Measurements from ENCODE around the gene CARD8. TPM values are rescaled to one million over a fixed set of nuclear protein-coding genes. Genes with fewer than 3 reads are reported as not detected.

Gene CARD8
- total and polyA plus RNA-seq, 10 of the 15 experiments (the other 5 are each of a cell fraction or from before 2014, with no cell fraction given): 39.8 to 69.8 (median 46.1) TPM

DNA sequence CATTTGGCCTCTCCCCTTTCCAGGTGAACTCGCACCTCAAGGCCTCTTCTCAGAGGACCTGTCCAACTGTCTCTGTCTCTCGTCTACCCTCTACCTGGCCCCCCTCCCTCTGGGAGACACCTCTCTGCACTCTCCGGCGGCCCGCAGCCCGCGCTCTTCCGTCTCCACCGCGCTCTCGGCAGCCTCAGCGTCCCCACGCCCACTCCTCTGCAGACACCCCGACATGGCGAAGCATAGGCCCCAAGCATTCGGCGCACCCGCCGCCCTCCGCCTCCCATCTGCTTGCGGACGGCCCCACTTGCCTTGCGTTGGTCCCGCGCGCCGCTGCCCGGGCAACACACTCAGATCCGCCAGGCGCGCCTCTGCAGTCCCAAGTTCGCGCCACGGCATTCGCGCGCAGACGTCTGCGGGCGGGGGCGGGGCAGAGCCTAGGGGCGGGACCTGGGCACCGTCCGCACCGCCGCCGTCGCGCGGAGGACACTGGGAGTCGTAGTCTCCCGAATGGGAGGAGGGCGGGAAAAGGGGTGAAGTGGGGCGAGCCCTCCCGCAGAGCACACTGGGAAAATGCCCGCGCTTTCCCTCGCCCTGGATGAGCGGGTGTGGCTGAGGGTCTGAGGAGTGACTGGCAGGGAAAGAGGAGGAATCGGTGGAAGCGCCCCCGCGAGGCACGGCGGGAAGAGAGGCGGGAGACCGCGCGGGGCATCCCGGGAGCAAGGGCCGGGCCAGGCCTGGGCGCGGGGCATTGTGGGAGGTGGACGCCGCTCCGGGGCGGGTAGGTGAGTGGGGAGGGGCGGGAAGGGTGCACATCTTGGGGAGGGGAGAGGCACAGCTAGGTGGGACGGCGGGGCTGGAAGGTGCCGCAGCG is 85.5 kb downstream of the CARD8 start, which contains the start of the genes LIG1 and ZSWIM9:
Gene LIG1 (minus strand): TSS at position 406 of the 865 bp plus-strand sequence. CDS start 4,778 bp downstream, outside the sequence.
Gene ZSWIM9 (plus strand): TSS at position 742 of the 865 bp plus-strand sequence. CDS start 1,123 bp downstream, outside the sequence.
- no peaks in the 10 kb centered on the region for H3K9me3 ChIP-seq (replicated peaks; ENCODE audit: control insufficient read depth, insufficient read depth, low read length)
- DNase-seq (ENCODE audit: low read depth, low spot score) (peak; percentile 71), FAIRE-seq (peak; percentile 54), ATAC-seq (peak; percentile 97)
- WGBS (ENCODE audit: insufficient coverage, insufficient replicate concordance, low lambda C conversion rate, missing lambda C conversion rate): 2% methylated on average over 51 of the region's 82 CpGs
- no TSS peak for BruUV-seq (replicated peaks)
- peak within 1 kb of the TSS; percentile 99 for H2AFZ ChIP-seq (ENCODE audit: control insufficient read depth, low read depth, low read length)
- peaks cover 36% of the 10 kb centered on the region for H3K79me2 ChIP-seq (ENCODE audit: control insufficient read depth, insufficient read depth, low read length)
- H3K9ac ChIP-seq (ENCODE audit: control insufficient read depth, insufficient read depth, low read length): peak within 1 kb of the TSS; percentile 96
- H3K4me1 ChIP-seq (ENCODE audit: control insufficient read depth, insufficient read depth, low read length): peaks cover 19% of the 10 kb centered on the region
- SMC1A ChIA-PET (ENCODE audit: uncharacterized antibody, unreplicated experiment): interaction anchor here (0.6 to 1.1 kb wide), 3 partner anchors 33 to 163 kb away, joined by 3 read pairs; no protein-coding TSS in a partner anchor
- H3K36me3 ChIP-seq (ENCODE audit: control insufficient read depth in 2 of 2, insufficient read depth in 2 of 2, low read length in 1 of 2): no peaks in the 10 kb centered on the region; a peak in 2 of 4 replicates
- RAD21 ChIA-PET (ENCODE audit: unreplicated experiment): interaction anchor here (0.6 to 1.3 kb wide), 11 partner anchors 17 to 821 kb away, joined by 3 to 6 read pairs (median 4); partner anchors contain the start of genes CARD8, DHX34, KDELR1 and SYNGR4
- H3K27ac ChIP-seq (ENCODE audit: control insufficient read depth, insufficient read depth): peak within 1 kb of the TSS; percentile 99
- no peaks in the 10 kb centered on the region for H3K27me3 ChIP-seq (replicated peaks in 1 of 2; ENCODE audit: control insufficient read depth in 2 of 2, insufficient read depth in 2 of 2, low read length in 1 of 2)
- H3K4me2 ChIP-seq (ENCODE audit: control insufficient read depth, insufficient read depth): peak within 1 kb of the TSS; percentile 67
- intact Hi-C loops (cut with micrococcal nuclease; ENCODE audit: unreplicated experiment): loop anchor here (10.0 kb wide), 1 partner anchor 95 kb away; no protein-coding TSS in a partner anchor
- peaks cover 4% of the 10 kb centered on the region; the same call in 1 of the 2 replicates for H4K20me1 ChIP-seq (ENCODE audit: control insufficient read depth, insufficient read depth)
- POLR2A ChIA-PET: interaction anchor here (0.6 to 1.4 kb wide), 9 partner anchors 34 to 1165 kb away, joined by 3 to 8 read pairs (median 3); no protein-coding TSS in a partner anchor
- in situ Hi-C loops (cut with MboI): no loop called here
- CTCF ChIA-PET: interaction anchor here (0.7 to 1.5 kb wide), 5 partner anchors 18 to 90 kb away, joined by 3 to 11 read pairs (median 4); no protein-coding TSS in a partner anchor
- H3K4me3 ChIP-seq: peak within 1 kb of the TSS; percentile 99
- TF ChIP-seq RELA (IDR thresholded peaks at IDR 0.05; ENCODE audit: borderline replicate concordance, partially characterized antibody): peak; percentile 83
- peak; percentile 94 for TF ChIP-seq SIN3A (IDR thresholded peaks at IDR 0.05; ENCODE audit: low read depth, low read length)
- TF ChIP-seq POU2F2 (IDR thresholded peaks at IDR 0.05; ENCODE audit: borderline replicate concordance, low read depth, low read length): no peak
- TF ChIP-seq EZH2 (IDR thresholded peaks at IDR 0.05; ENCODE audit: borderline replicate concordance, control insufficient read depth, low read depth, low read length): no peak
- peak; percentile 70 for TF ChIP-seq CREB1 (IDR thresholded peaks at IDR 0.05; ENCODE audit: low read depth)
- peak; percentile 23; the same call in 1 of the 2 replicates for TF ChIP-seq TAF1 (IDR thresholded peaks at IDR 0.05; ENCODE audit: borderline replicate concordance, low read depth, low read length)
- TF ChIP-seq, protein P1, sequence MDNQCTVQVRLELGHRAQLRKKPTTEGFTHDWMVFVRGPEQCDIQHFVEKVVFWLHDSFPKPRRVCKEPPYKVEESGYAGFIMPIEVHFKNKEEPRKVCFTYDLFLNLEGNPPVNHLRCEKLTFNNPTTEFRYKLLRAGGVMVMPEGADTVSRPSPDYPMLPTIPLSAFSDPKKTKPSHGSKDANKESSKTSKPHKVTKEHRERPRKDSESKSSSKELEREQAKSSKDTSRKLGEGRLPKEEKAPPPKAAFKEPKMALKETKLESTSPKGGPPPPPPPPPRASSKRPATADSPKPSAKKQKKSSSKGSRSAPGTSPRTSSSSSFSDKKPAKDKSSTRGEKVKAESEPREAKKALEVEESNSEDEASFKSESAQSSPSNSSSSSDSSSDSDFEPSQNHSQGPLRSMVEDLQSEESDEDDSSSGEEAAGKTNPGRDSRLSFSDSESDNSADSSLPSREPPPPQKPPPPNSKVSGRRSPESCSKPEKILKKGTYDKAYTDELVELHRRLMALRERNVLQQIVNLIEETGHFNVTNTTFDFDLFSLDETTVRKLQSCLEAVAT (IDR thresholded peaks at IDR 0.05): no peak
- TF ChIP-seq LARP7 (IDR thresholded peaks at IDR 0.05): peak; percentile 85; the same call in 1 of the 2 replicates
- TF ChIP-seq, protein P2, sequence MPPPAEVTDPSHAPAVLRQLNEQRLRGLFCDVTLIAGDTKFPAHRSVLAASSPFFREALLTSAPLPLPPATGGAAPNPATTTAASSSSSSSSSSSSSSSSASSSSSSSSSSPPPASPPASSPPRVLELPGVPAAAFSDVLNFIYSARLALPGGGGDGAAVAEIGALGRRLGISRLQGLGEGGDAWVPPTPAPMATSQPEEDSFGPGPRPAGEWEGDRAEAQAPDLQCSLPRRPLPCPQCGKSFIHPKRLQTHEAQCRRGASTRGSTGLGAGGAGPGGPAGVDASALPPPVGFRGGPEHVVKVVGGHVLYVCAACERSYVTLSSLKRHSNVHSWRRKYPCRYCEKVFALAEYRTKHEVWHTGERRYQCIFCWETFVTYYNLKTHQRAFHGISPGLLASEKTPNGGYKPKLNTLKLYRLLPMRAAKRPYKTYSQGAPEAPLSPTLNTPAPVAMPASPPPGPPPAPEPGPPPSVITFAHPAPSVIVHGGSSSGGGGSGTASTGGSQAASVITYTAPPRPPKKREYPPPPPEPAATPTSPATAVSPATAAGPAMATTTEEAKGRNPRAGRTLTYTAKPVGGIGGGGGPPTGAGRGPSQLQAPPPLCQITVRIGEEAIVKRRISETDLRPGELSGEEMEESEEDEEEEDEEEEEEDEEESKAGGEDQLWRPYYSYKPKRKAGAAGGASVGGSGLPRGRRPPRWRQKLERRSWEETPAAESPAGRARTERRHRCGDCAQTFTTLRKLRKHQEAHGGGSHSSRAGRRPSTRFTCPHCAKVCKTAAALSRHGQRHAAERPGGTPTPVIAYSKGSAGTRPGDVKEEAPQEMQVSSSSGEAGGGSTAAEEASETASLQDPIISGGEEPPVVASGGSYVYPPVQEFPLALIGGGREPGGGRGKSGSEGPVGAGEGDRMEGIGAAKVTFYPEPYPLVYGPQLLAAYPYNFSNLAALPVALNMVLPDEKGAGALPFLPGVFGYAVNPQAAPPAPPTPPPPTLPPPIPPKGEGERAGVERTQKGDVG (CRISPR knock-in tag; IDR thresholded peaks at IDR 0.05): no peak
- TF ChIP-seq NR2F1 (conservative IDR thresholded peaks at IDR 0.05): no peak
- TF ChIP-seq HDGF (IDR thresholded peaks at IDR 0.05): peak; percentile 76; the same call in 1 of the 2 replicates
- TF ChIP-seq, protein P3, sequence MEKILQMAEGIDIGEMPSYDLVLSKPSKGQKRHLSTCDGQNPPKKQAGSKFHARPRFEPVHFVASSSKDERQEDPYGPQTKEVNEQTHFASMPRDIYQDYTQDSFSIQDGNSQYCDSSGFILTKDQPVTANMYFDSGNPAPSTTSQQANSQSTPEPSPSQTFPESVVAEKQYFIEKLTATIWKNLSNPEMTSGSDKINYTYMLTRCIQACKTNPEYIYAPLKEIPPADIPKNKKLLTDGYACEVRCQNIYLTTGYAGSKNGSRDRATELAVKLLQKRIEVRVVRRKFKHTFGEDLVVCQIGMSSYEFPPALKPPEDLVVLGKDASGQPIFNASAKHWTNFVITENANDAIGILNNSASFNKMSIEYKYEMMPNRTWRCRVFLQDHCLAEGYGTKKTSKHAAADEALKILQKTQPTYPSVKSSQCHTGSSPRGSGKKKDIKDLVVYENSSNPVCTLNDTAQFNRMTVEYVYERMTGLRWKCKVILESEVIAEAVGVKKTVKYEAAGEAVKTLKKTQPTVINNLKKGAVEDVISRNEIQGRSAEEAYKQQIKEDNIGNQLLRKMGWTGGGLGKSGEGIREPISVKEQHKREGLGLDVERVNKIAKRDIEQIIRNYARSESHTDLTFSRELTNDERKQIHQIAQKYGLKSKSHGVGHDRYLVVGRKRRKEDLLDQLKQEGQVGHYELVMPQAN (conservative IDR thresholded peaks at IDR 0.05): peak; percentile 99
- TF ChIP-seq KLF5 (IDR thresholded peaks at IDR 0.05; ENCODE audit: partially characterized antibody): peak; percentile 38

Measured in GM12878 (cell line).